Activated T-cell treated with anti-CD3 and anti-CD28 coated beads, Interleukin-2, amount 50 U/mL, for 24 hours (primary cell): ENCODE measurements around the gene ARHGEF19.
"Not testable (repeated sequence)": the region's sequence is repeated elsewhere in the genome, so short reads cannot be mapped to it uniquely, and the experiment has no call there.

Experiments used
- DNase-seq: peaks from one replicate; pipeline ENCODE4 v3.0.0-alpha.2; 2020
- H3K27ac Mint-ChIP-seq: 2 replicates; pipeline ENCODE4 v1.8.0; 2020; ENCODE audit warnings: mild to moderate bottlenecking, mixed read lengths
- H3K27me3 Mint-ChIP-seq: 2 replicates; pipeline ENCODE4 v1.8.0; 2020; ENCODE audit warnings: mixed read lengths
- H3K36me3 Mint-ChIP-seq: 2 replicates; pipeline ENCODE4 v1.8.0; 2020; ENCODE audit warnings: low read depth, mixed read lengths
- H3K4me1 Mint-ChIP-seq: 2 replicates; pipeline ENCODE4 v1.8.0; 2020; ENCODE audit warnings: low read depth, mixed read lengths
- H3K4me3 Mint-ChIP-seq: 2 replicates; pipeline ENCODE4 v1.8.0; 2020; ENCODE audit warnings: mild to moderate bottlenecking, moderate library complexity, mixed read lengths
- H3K9me3 Mint-ChIP-seq: 2 replicates; pipeline ENCODE4 v1.8.0; 2020; ENCODE audit warnings: mixed read lengths

The ARHGEF19 gene

GRCh38 chr1:16168144-16168495 is 44.3 kb downstream of the ARHGEF19 start:
- not testable (repeated sequence) for DNase-seq, H3K27me3 Mint-ChIP-seq, H3K36me3 Mint-ChIP-seq, H3K27ac Mint-ChIP-seq, H3K9me3 Mint-ChIP-seq
- H3K4me1 Mint-ChIP-seq = peaks cover 32% of the 10 kb centered on the region
- peak overlapping the region; percentile 59 for H3K4me3 Mint-ChIP-seq

- H3K36me3 Mint-ChIP-seq = no peaks in the 10 kb centered on the region
- peak; percentile 79 for DNase-seq
- peak overlapping the region; percentile 38 for H3K4me3 Mint-ChIP-seq
- no peaks in the 10 kb centered on the region for H3K9me3 Mint-ChIP-seq
- peaks cover 37% of the 10 kb centered on the region for H3K4me1 Mint-ChIP-seq
- no peak overlapping the region for H3K27ac Mint-ChIP-seq
- H3K27me3 Mint-ChIP-seq = no peaks in the 10 kb centered on the region
Measured at GRCh38 chr1:16167331-16168143, 44.9 kb downstream of the ARHGEF19 start.

GRCh38 chr1:16166117-16166516 is 46.3 kb downstream of the ARHGEF19 start:
- Mint-ChIP-seq H3K27me3 (no peaks in the 10 kb centered on the region), H3K36me3 (no peaks in the 10 kb centered on the region), H3K4me1 (peaks cover 48% of the 10 kb centered on the region), H3K9me3 (no peaks in the 10 kb centered on the region), H3K4me3 (no peak overlapping the region), H3K27ac (no peak overlapping the region)
- DNase-seq = no peak

- peaks cover 48% of the 10 kb centered on the region for H3K4me1 Mint-ChIP-seq
Measured at GRCh38 chr1:16165548-16165947, 46.9 kb downstream of the ARHGEF19 start.

GRCh38 chr1:16165073-16165364 is 47.4 kb downstream of the ARHGEF19 start:
- Mint-ChIP-seq H3K9me3 (no peaks in the 10 kb centered on the region), H3K27ac (no peak overlapping the region), H3K4me3 (no peak overlapping the region), H3K27me3 (no peaks in the 10 kb centered on the region), H3K4me1 (peaks cover 48% of the 10 kb centered on the region), H3K36me3 (no peaks in the 10 kb centered on the region)
- no peak for DNase-seq

More at GRCh38 chr1:16165548-16165947, 46.9 kb downstream of the ARHGEF19 start:
- Mint-ChIP-seq H3K4me3 (no peak overlapping the region), H3K27ac (no peak overlapping the region), H3K27me3 (no peaks in the 10 kb centered on the region), H3K9me3 (no peaks in the 10 kb centered on the region), H3K36me3 (no peaks in the 10 kb centered on the region)
- DNase-seq = no peak

GRCh38 chr1:16164213-16165072 is 48.0 kb downstream of the ARHGEF19 start:
- H3K36me3 Mint-ChIP-seq = no peaks in the 10 kb centered on the region
- H3K4me1 Mint-ChIP-seq = peaks cover 48% of the 10 kb centered on the region
- H3K9me3 Mint-ChIP-seq = no peaks in the 10 kb centered on the region
- H3K4me3 Mint-ChIP-seq = no peak overlapping the region
- H3K27ac Mint-ChIP-seq = no peak overlapping the region
- no peak for DNase-seq
- H3K27me3 Mint-ChIP-seq = no peaks in the 10 kb centered on the region

GRCh38 chr1:16163608-16164212 is 48.7 kb downstream of the ARHGEF19 start:
- not testable (repeated sequence) for H3K9me3 Mint-ChIP-seq, H3K4me3 Mint-ChIP-seq, H3K36me3 Mint-ChIP-seq, H3K27ac Mint-ChIP-seq, DNase-seq, H3K27me3 Mint-ChIP-seq
- peaks cover 45% of the 10 kb centered on the region for H3K4me1 Mint-ChIP-seq

GRCh38 chr1:16162163-16162822 is 50.2 kb downstream of the ARHGEF19 start:
- H3K9me3 Mint-ChIP-seq = no peaks in the 10 kb centered on the region
- peak overlapping the region; percentile 11 for H3K27ac Mint-ChIP-seq
- H3K4me1 Mint-ChIP-seq = peaks cover 49% of the 10 kb centered on the region
- peak; percentile 67 for DNase-seq
- H3K4me3 Mint-ChIP-seq = peak overlapping the region; percentile 44
- no peaks in the 10 kb centered on the region for H3K36me3 Mint-ChIP-seq
- no peaks in the 10 kb centered on the region for H3K27me3 Mint-ChIP-seq

- H3K27me3 Mint-ChIP-seq = no peaks in the 10 kb centered on the region
- no peaks in the 10 kb centered on the region for H3K36me3 Mint-ChIP-seq
- no peak overlapping the region for H3K4me3 Mint-ChIP-seq
- H3K4me1 Mint-ChIP-seq = peaks cover 55% of the 10 kb centered on the region
- no peaks in the 10 kb centered on the region for H3K9me3 Mint-ChIP-seq
- DNase-seq = no peak
- H3K27ac Mint-ChIP-seq = peak overlapping the region; percentile 11
Measured at GRCh38 chr1:16161717-16162116, 50.7 kb downstream of the ARHGEF19 start.

GRCh38 chr1:16158993-16159831 is 53.2 kb downstream of the ARHGEF19 start:
- Mint-ChIP-seq H3K36me3 (no peaks in the 10 kb centered on the region), H3K9me3 (no peaks in the 10 kb centered on the region), H3K4me3 (no peak overlapping the region), H3K27me3 (peaks cover 5% of the 10 kb centered on the region), H3K4me1 (peaks cover 61% of the 10 kb centered on the region), H3K27ac (no peak overlapping the region)
- DNase-seq = no peak

GRCh38 chr1:16158025-16158424 is 54.4 kb downstream of the ARHGEF19 start:
- Mint-ChIP-seq H3K9me3 (no peaks in the 10 kb centered on the region), H3K27me3 (peaks cover 12% of the 10 kb centered on the region), H3K4me3 (no peak overlapping the region), H3K4me1 (peaks cover 55% of the 10 kb centered on the region), H3K27ac (no peak overlapping the region), H3K36me3 (no peaks in the 10 kb centered on the region)
- DNase-seq = no peak

- Mint-ChIP-seq H3K4me3 (no peak overlapping the region), H3K4me1 (peaks cover 48% of the 10 kb centered on the region), H3K27ac (no peak overlapping the region), H3K36me3 (no peaks in the 10 kb centered on the region), H3K27me3 (peaks cover 15% of the 10 kb centered on the region), H3K9me3 (no peaks in the 10 kb centered on the region)
- DNase-seq = no peak
Measured at GRCh38 chr1:16156848-16157495, 55.5 kb downstream of the ARHGEF19 start.

GRCh38 chr1:16155537-16156410 is 56.7 kb downstream of the ARHGEF19 start, which contains the start of gene EPHA2:
Gene EPHA2, minus strand, starts transcription at chr1:16156069. Its CDS starts 137 bp downstream, at chr1:16155932.
- Mint-ChIP-seq H3K4me1 (peaks cover 41% of the 10 kb centered on the region), H3K27ac (no peak within 1 kb of the TSS), H3K4me3 (peak within 1 kb of the TSS; percentile 61), H3K36me3 (no peaks in the 10 kb centered on the region), H3K27me3 (peaks cover 19% of the 10 kb centered on the region), H3K9me3 (no peaks in the 10 kb centered on the region)
- DNase-seq = peak; percentile 52
